Endothelial cell of umbilical vein (primary cell): ENCODE results near the gene FAM210A. TPM values are rescaled to one million over a fixed set of nuclear protein-coding genes. Genes with fewer than 3 reads are reported as not detected.

Experiments
- BruUV-seq: library from RNA; stranded (reverse); fragments of 400-500 nt; replicated peaks from 2 replicates; lab custom pipeline; 2021; lab: Mats Ljungman, UMichigan
- CTCF ChIA-PET: fragments of 300-600, 350-600 bp; sonication (Branson Sonifier 250); formaldehyde crosslinking; loops from one replicate; lab custom pipeline; 2021; ENCODE audit warnings: antibody characterized with exemption, inconsistent platforms; lab: Charles Lee
- POLR2A ChIA-PET: fragments of 300-600, 350-600 bp; sonication (Branson Sonifier 250); formaldehyde crosslinking; loops from one replicate; lab custom pipeline; 2021; ENCODE audit warnings: antibody characterized with exemption, inconsistent platforms; lab: Charles Lee
- DNase-seq: peaks from one replicate; pipeline ENCODE4 v3.0.0-alpha.2; 2011; ENCODE audit warnings: low read depth, low spot score
- FAIRE-seq: peaks from 2 replicates; lab custom pipeline; 2011; peaks lifted over from hg19 to GRCh38; lab: Jason Lieb, UNC
- H2AFZ ChIP-seq: 2 replicates; pipeline ENCODE4 v1.6.0; 2012; ENCODE audit warnings: low read depth, low read length, control low read depth, inconsistent platforms
- H3K27ac ChIP-seq: 2 replicates; pipeline ENCODE4 v1.5.1; 2011; ENCODE audit warnings: low read depth, mild to moderate bottlenecking, control low read depth, low read length, moderate library complexity; ENCODE audit not compliant: insufficient read depth
- H3K27me3 ChIP-seq, 2 experiments: 2 replicates each; pipeline versions ENCODE4 v1.6.0 to v1.6.1; 2011; ENCODE audit warnings: low read length in 2 of 2, mixed read lengths in 1 of 2; ENCODE audit not compliant: control insufficient read depth in 2 of 2, insufficient read depth in 2 of 2
- H3K36me3 ChIP-seq, 2 experiments: 2 replicates in 1 of 2; 3 replicates in 1 of 2; pipeline ENCODE4 v1.5.1; 2011; ENCODE audit warnings: low read length in 2 of 2, mild to moderate bottlenecking in 1 of 2, moderate library complexity in 1 of 2; ENCODE audit not compliant: control insufficient read depth in 2 of 2, insufficient read depth in 2 of 2; ENCODE audit errors: extremely low read depth in 1 of 2
- H3K4me1 ChIP-seq: 3 replicates; pipeline ENCODE4 v1.5.1; 2011; ENCODE audit warnings: mild to moderate bottlenecking, low read length; ENCODE audit not compliant: control insufficient read depth, insufficient read depth; ENCODE audit errors: extremely low read depth
- H3K4me2 ChIP-seq: 2 replicates; pipeline ENCODE4 v1.6.1; 2011; ENCODE audit warnings: low read length, control low read depth, mixed read lengths; ENCODE audit not compliant: insufficient read depth
- H3K4me3 ChIP-seq, 3 experiments: fragments of 200-600 bp in 1 of 3; sonication (generic), shearing (Covaris generic) in 1 of 3; replicated peaks in 1 of 3; 2 replicates each; pipeline ENCODE4 v1.5.1; 2011 to 2016; ENCODE audit warnings: control low read depth in 3 of 3, low read length in 3 of 3, mild to moderate bottlenecking in 2 of 3, inconsistent platforms in 1 of 3, low read depth in 1 of 3, moderate library complexity in 1 of 3; ENCODE audit not compliant: insufficient read depth in 1 of 3
- H3K79me2 ChIP-seq: 2 replicates; pipeline ENCODE4 v1.6.0; 2012; ENCODE audit warnings: low read length, inconsistent platforms; ENCODE audit not compliant: control insufficient read depth, insufficient read depth
- H3K9ac ChIP-seq: replicated peaks from 2 replicates; pipeline ENCODE3; 2011; ENCODE audit warnings: low read length, control low read depth; ENCODE audit not compliant: insufficient read depth; ENCODE audit errors: extremely low read depth
- H3K9me1 ChIP-seq: replicated peaks from 3 replicates; pipeline ENCODE4 v1.6.0; 2011; ENCODE audit warnings: mild to moderate bottlenecking, low read length; ENCODE audit not compliant: control insufficient read depth, insufficient read depth; ENCODE audit errors: extremely low read depth
- H3K9me3 ChIP-seq: replicated peaks from 2 replicates; pipeline ENCODE4 v1.5.1; 2012; ENCODE audit warnings: low read length, inconsistent platforms; ENCODE audit not compliant: control insufficient read depth, insufficient read depth
- H4K20me1 ChIP-seq: replicated peaks from 2 replicates; pipeline ENCODE3; 2011; ENCODE audit warnings: mild to moderate bottlenecking, low read length; ENCODE audit not compliant: control insufficient read depth, insufficient read depth; ENCODE audit errors: extremely low read depth
- EZH2 ChIP-seq: IDR thresholded peaks from 2 replicates; pipeline ENCODE4 v1.6.1; 2012; ENCODE audit warnings: borderline replicate concordance, low read depth, mild to moderate bottlenecking, moderate library complexity, low read length, inconsistent platforms; ENCODE audit not compliant: severe bottlenecking
- FOS ChIP-seq: IDR thresholded peaks from 2 replicates; pipeline ENCODE4 v1.6.1; 2011; ENCODE audit warnings: mild to moderate bottlenecking, low read length, moderate library complexity, borderline replicate concordance; ENCODE audit not compliant: insufficient read depth
- GATA2 ChIP-seq: IDR thresholded peaks from 2 replicates; pipeline ENCODE4 v1.7.0; 2011; ENCODE audit warnings: low read depth, mild to moderate bottlenecking, moderate library complexity, mixed read lengths, low read length; ENCODE audit not compliant: insufficient read length, insufficient read depth
- JUN ChIP-seq: IDR thresholded peaks from 2 replicates; pipeline ENCODE4 v1.6.1; 2011; ENCODE audit warnings: borderline replicate concordance, low read depth; ENCODE audit not compliant: insufficient read length, insufficient read depth
- MYC ChIP-seq: IDR thresholded peaks from one replicate; pipeline ENCODE4 v1.6.1; 2011; ENCODE audit warnings: mild to moderate bottlenecking, low read depth, low read length
- POLR2A ChIP-seq: IDR thresholded peaks from 2 replicates; pipeline ENCODE4 v1.6.1; 2012; ENCODE audit warnings: low read depth, mild to moderate bottlenecking, control low read depth, low read length
- POLR2AphosphoS5 ChIP-seq: IDR thresholded peaks from 2 replicates; pipeline ENCODE4 v1.6.1; 2012; ENCODE audit warnings: low read depth, mild to moderate bottlenecking, control low read depth, low read length, moderate library complexity; ENCODE audit not compliant: insufficient read depth
- dilution Hi-C: fragments of 300-500 bp; cut with MboI; formaldehyde crosslinking; loops from one replicate; pipeline ENCODE4 v1.15.0; 2019; ENCODE audit warnings: low sequenced_read_pairs; ENCODE audit not compliant: extremely low pct_ligation_motif_present
- intact Hi-C: fragments of 100-400 bp; cut with micrococcal nuclease; formaldehyde crosslinking; loops from one replicate; pipeline ENCODE4 v1.10.0; 2022
- polyA plus RNA-seq, 4 experiments: library from polyadenylated mRNA; depleted of rRNA in 3 of 4; stranded (reverse) in 3 of 4; unstranded in 1 of 4; fragments of >200 nt; gene quantifications; 2 replicates each; pipeline versions ENCODE4 v1.2.1 to v1.2.3, GENCODE V29; 2011 to 2012; ENCODE audit warnings: missing spikeins in 1 of 4
- total RNA-seq: library from RNA; stranded (reverse); gene quantifications from 2 replicates; pipeline ENCODE4 v1.2.3, GENCODE V29; 2021
- TF ChIP-seq, protein P1 (sequence below), 2 donors: IDR thresholded peaks; 1 replicate in 1 of 2; 2 replicates in 1 of 2; pipeline ENCODE4 v1.5.1; 2011; ENCODE audit warnings: low read length in 2 of 2, mild to moderate bottlenecking in 2 of 2, moderate library complexity in 2 of 2, control low read depth in 1 of 2, inconsistent platforms in 1 of 2, low read depth in 1 of 2; ENCODE audit not compliant: insufficient read depth in 1 of 2; ENCODE audit errors: extremely low read depth in 1 of 2
- TF ChIP-seq, protein P2 (sequence below): IDR thresholded peaks from 2 replicates; pipeline ENCODE4 v1.6.1; 2011; ENCODE audit not compliant: insufficient read depth, insufficient read length

The FAM210A gene
- total and polyA plus RNA-seq, 2 donors (not counting 3 experiments of a cell fraction or from before 2014, with no cell fraction given) = 7.1 to 17.3 TPM

DNA sequence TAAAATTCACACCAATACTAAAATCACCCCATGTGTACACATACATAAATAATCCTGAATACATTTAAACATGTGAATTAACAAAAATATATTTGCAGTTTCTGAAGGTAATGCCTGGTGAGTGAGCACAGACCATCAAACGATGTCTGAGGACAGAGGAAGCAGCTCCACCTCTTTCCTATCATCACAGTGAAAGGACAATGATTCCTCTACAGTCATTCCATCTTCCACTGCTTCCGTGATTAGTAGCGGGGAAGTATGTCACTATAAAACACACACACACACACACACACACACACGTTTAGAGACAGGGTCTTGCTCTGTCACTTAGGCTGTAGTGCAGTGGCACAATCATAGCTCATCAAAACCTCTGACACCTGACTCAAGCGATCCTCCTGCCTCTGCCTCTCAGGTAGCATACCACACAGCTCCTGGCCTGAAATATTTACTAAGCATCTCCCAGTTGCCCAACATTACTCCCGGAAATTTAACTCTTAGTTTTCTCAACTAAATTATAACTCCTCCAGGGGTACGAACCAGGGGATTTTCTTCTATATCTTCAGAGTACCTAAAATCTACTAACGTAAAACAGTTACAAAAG, 12.8 kb downstream of the FAM210A start:
- ChIA-PET CTCF (no interaction called here), POLR2A (no interaction called here)
- intact Hi-C loops = no loop called here
- TF ChIP-seq POLR2AphosphoS5 = no peak
- TF ChIP-seq, protein P1, sequence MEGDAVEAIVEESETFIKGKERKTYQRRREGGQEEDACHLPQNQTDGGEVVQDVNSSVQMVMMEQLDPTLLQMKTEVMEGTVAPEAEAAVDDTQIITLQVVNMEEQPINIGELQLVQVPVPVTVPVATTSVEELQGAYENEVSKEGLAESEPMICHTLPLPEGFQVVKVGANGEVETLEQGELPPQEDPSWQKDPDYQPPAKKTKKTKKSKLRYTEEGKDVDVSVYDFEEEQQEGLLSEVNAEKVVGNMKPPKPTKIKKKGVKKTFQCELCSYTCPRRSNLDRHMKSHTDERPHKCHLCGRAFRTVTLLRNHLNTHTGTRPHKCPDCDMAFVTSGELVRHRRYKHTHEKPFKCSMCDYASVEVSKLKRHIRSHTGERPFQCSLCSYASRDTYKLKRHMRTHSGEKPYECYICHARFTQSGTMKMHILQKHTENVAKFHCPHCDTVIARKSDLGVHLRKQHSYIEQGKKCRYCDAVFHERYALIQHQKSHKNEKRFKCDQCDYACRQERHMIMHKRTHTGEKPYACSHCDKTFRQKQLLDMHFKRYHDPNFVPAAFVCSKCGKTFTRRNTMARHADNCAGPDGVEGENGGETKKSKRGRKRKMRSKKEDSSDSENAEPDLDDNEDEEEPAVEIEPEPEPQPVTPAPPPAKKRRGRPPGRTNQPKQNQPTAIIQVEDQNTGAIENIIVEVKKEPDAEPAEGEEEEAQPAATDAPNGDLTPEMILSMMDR (IDR thresholded peaks at IDR 0.05; ENCODE audit: extremely low read depth in 1 of 2, insufficient read depth in 1 of 2, low read depth in 1 of 2, low read length in 2 of 2) = no peak
- TF ChIP-seq EZH2 = no peak
- TF ChIP-seq FOS = no peak
- no peak for TF ChIP-seq MYC
- no peak for TF ChIP-seq POLR2A
- TF ChIP-seq JUN = no peak
- no peak for TF ChIP-seq GATA2
- TF ChIP-seq, protein P2, sequence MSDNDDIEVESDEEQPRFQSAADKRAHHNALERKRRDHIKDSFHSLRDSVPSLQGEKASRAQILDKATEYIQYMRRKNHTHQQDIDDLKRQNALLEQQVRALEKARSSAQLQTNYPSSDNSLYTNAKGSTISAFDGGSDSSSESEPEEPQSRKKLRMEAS = no peak
- Histone ChIP-seq H3K9me1 (no peaks in the 10 kb centered on the region), H3K4me1 (no peaks in the 10 kb centered on the region), H4K20me1 (peaks cover 2% of the 10 kb centered on the region), H2AFZ (no peak overlapping the region), H3K27ac (no peak overlapping the region), H3K36me3 (no peaks in the 10 kb centered on the region), H3K4me2 (no peak overlapping the region), H3K27me3 (no peaks in the 10 kb centered on the region), H3K4me3 (no peak overlapping the region), H3K9me3 (no peaks in the 10 kb centered on the region), H3K79me2 (peaks cover 56% of the 10 kb centered on the region), H3K9ac (no peak overlapping the region)
- FAIRE-seq = no peak
- BruUV-seq = no TSS peak
- DNase-seq = no peak
- dilution Hi-C loops = no loop called here
